Nephron (organoid): Measurements from ENCODE around the gene ZNF423.
A peak's percentile ranks its signal among the peaks of the same experiment; 100 is the strongest.

Source experiments
- H3K27ac Mint-ChIP-seq, 3 experiments: 2 replicates each; pipeline ENCODE4 v1.8.0; 2020; ENCODE audit warnings: mixed read lengths in 3 of 3, mild to moderate bottlenecking in 2 of 3, moderate library complexity in 1 of 3
- H3K27me3 Mint-ChIP-seq: 2 replicates; pipeline ENCODE4 v1.8.0; 2021; ENCODE audit warnings: low read depth, mild to moderate bottlenecking, moderate library complexity, mixed read lengths
- H3K36me3 Mint-ChIP-seq: 2 replicates; pipeline ENCODE4 v1.8.0; 2020; ENCODE audit warnings: low read depth, mixed read lengths
- H3K4me1 Mint-ChIP-seq: 2 replicates; pipeline ENCODE4 v1.8.0; 2020; ENCODE audit warnings: mixed read lengths
- H3K4me3 Mint-ChIP-seq, 3 experiments: 2 replicates each; pipeline ENCODE4 v1.8.0; 2020; ENCODE audit warnings: mild to moderate bottlenecking in 3 of 3, mixed read lengths in 3 of 3, moderate library complexity in 2 of 3
- H3K9me3 Mint-ChIP-seq: 2 replicates; pipeline ENCODE4 v1.8.0; 2020; ENCODE audit warnings: mixed read lengths
- CTCF ChIP-seq, 3 experiments: fragments of 200-600 bp; sonication (generic); IDR thresholded peaks; one replicate each; pipeline ENCODE4 v1.5.0; 2021; ENCODE audit warnings: antibody characterized with exemption in 3 of 3; ENCODE audit not compliant: unreplicated experiment in 3 of 3

The ZNF423 gene

GRCh38 chr16:49623501-49624266 is 232.2 kb downstream of the ZNF423 start:
- Mint-ChIP-seq H3K27me3 (no peaks in the 10 kb centered on the region), H3K4me3 (no peak overlapping the region), H3K4me1 (peaks cover 23% of the 10 kb centered on the region), H3K36me3 (peaks cover 9% of the 10 kb centered on the region), H3K27ac (peak overlapping the region in 1 of 3 experiments; percentile 34), H3K9me3 (no peaks in the 10 kb centered on the region)
- TF ChIP-seq CTCF (IDR thresholded peaks at IDR 0.05; ENCODE audit: unreplicated experiment in 3 of 3), result no peak

GRCh38 chr16:49622421-49623402 is 233.2 kb downstream of the ZNF423 start:
- no peak for TF ChIP-seq CTCF (IDR thresholded peaks at IDR 0.05; ENCODE audit: unreplicated experiment in 3 of 3)
- no peak overlapping the region for H3K4me3 Mint-ChIP-seq
- H3K27ac Mint-ChIP-seq, result peak overlapping the region in 2 of 3 experiments; percentile 34 to 75
- H3K4me1 Mint-ChIP-seq, result peaks cover 23% of the 10 kb centered on the region
- no peaks in the 10 kb centered on the region for H3K27me3 Mint-ChIP-seq
- no peaks in the 10 kb centered on the region for H3K9me3 Mint-ChIP-seq
- H3K36me3 Mint-ChIP-seq, result peaks cover 9% of the 10 kb centered on the region

GRCh38 chr16:49622084-49622390 is 233.9 kb downstream of the ZNF423 start:
- peaks cover 9% of the 10 kb centered on the region for H3K36me3 Mint-ChIP-seq
- H3K27ac Mint-ChIP-seq, result peak overlapping the region in 1 of 3 experiments; percentile 92
- no peaks in the 10 kb centered on the region for H3K27me3 Mint-ChIP-seq
- H3K9me3 Mint-ChIP-seq, result no peaks in the 10 kb centered on the region
- TF ChIP-seq CTCF (IDR thresholded peaks at IDR 0.05; ENCODE audit: unreplicated experiment in 3 of 3), result no peak
- peak overlapping the region in 1 of 3 experiments; percentile 57 for H3K4me3 Mint-ChIP-seq
- H3K4me1 Mint-ChIP-seq, result peaks cover 23% of the 10 kb centered on the region

DNA sequence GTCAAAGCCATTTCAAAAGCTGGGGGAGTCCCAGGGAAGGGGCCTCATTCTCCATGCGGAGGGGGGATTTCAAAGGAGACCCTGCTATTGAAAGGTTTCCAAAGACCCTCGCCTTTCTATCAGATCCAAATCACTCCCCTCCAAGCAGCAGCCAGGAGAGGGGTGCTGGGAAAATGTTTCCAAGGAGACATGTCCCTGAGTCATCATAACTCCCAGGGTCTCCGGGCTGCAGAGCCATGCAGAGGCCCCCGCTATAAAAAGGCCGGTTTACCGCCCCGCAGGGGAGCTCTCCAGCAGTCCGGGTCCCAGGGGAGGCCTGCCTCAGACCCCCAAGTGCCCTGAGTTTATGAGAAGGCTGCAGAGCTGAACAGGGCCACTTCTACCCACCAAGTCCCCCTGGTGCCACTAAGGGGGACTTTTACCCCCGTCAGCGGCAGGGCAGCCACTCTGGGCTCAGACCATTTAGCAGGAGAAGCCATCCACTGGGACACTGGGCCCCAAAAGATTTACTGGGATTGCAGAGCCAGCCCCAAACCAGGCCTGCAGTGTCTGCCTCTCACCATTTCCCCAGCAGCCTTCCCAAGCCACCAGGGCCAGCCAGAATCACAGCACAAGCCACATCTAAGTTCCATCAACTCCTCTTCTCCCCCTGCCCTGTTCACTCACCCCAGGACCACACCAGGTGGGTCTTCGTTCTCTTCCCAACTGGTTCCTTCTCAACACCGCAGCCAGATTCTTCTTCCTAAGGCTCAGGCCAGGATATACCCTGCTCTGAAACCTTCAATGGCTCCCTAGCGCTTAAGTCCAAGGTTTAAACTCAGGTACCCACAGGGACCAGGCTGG is 234.4 kb downstream of the ZNF423 start:
- Mint-ChIP-seq H3K4me3 (peak overlapping the region; percentile 13 to 57 (median 22)), H3K27ac (peak overlapping the region in 1 of 3 experiments; percentile 92), H3K9me3 (no peaks in the 10 kb centered on the region), H3K36me3 (peaks cover 9% of the 10 kb centered on the region), H3K4me1 (peaks cover 23% of the 10 kb centered on the region), H3K27me3 (no peaks in the 10 kb centered on the region)
- TF ChIP-seq CTCF (IDR thresholded peaks at IDR 0.05; ENCODE audit: unreplicated experiment in 3 of 3), result no peak

- no peak overlapping the region for H3K27ac Mint-ChIP-seq
- peaks cover 9% of the 10 kb centered on the region for H3K36me3 Mint-ChIP-seq
- no peaks in the 10 kb centered on the region for H3K27me3 Mint-ChIP-seq
- no peaks in the 10 kb centered on the region for H3K9me3 Mint-ChIP-seq
- peak overlapping the region in 2 of 3 experiments; percentile 13 to 22 for H3K4me3 Mint-ChIP-seq
- peaks cover 23% of the 10 kb centered on the region for H3K4me1 Mint-ChIP-seq
- TF ChIP-seq CTCF (IDR thresholded peaks at IDR 0.05; ENCODE audit: unreplicated experiment in 3 of 3), result no peak
These were observed 235.1 kb downstream of the ZNF423 start for GRCh38 chr16:49620869-49621240.
